CD14-positive monocyte (primary cell): Measurements from ENCODE around the gene LGALSL. TPM values are rescaled to one million over a fixed set of nuclear protein-coding genes. Genes with fewer than 3 reads are reported as not detected.

Experiments used
- DNase-seq, 3 donors: peaks; one replicate each; pipeline ENCODE4 v3.0.0-alpha.2; 2011 to 2022
- H2AFZ ChIP-seq: 2 replicates; pipeline ENCODE4 v1.6.0; 2012; ENCODE audit warnings: mild to moderate bottlenecking, low read depth, low read length, inconsistent platforms; ENCODE audit not compliant: insufficient read depth, poor library complexity, severe bottlenecking
- H3K27ac ChIP-seq, 2 donors: 1 replicate in 1 of 2; 2 replicates in 1 of 2; pipeline ENCODE4 v1.5.1; 2012 to 2013; ENCODE audit warnings: low read length in 2 of 2, control low read depth in 1 of 2, inconsistent platforms in 1 of 2, low read depth in 1 of 2, mild to moderate bottlenecking in 1 of 2
- H3K27me3 ChIP-seq, 2 donors: one replicate each; pipeline versions ENCODE4 v1.6.0 to v1.6.1; 2011 to 2013; ENCODE audit warnings: low read length in 2 of 2; ENCODE audit not compliant: control insufficient read depth in 2 of 2, insufficient read depth in 2 of 2
- H3K36me3 ChIP-seq, 2 donors: replicated peaks in 1 of 2; 1 replicate in 1 of 2; 2 replicates in 1 of 2; pipeline versions ENCODE4 v1.5.1 to v1.6.1; 2012 to 2013; ENCODE audit warnings: low read length in 2 of 2, control low read depth in 1 of 2, inconsistent platforms in 1 of 2, mild to moderate bottlenecking in 1 of 2; ENCODE audit not compliant: insufficient read depth in 2 of 2, control insufficient read depth in 1 of 2
- H3K4me1 ChIP-seq, 2 donors: 1 replicate in 1 of 2; 2 replicates in 1 of 2; pipeline versions ENCODE4 v1.5.1 to v1.6.1; 2012 to 2013; ENCODE audit warnings: low read length in 2 of 2, control low read depth in 1 of 2, inconsistent platforms in 1 of 2, mild to moderate bottlenecking in 1 of 2, moderate library complexity in 1 of 2; ENCODE audit not compliant: insufficient read depth in 2 of 2, control insufficient read depth in 1 of 2
- H3K4me2 ChIP-seq: replicated peaks from 2 replicates; pipeline ENCODE3; 2012; ENCODE audit warnings: low read length, moderate library complexity, mild to moderate bottlenecking; ENCODE audit not compliant: poor library complexity, severe bottlenecking; ENCODE audit errors: extremely low read depth
- H3K4me3 ChIP-seq, 3 experiments: fragments of 200-600 bp in 1 of 3; sonication (generic) in 1 of 3; replicated peaks in 1 of 3; 1 replicate in 2 of 3; 2 replicates in 1 of 3; pipeline ENCODE4 v1.5.1; 2011 to 2013; ENCODE audit warnings: low read length in 3 of 3, mild to moderate bottlenecking in 3 of 3, control low read depth in 2 of 3, low read depth in 2 of 3, inconsistent platforms in 1 of 3, moderate library complexity in 1 of 3
- H3K79me2 ChIP-seq: 2 replicates; pipeline ENCODE4 v1.6.0; 2012; ENCODE audit warnings: mild to moderate bottlenecking, control low read depth, inconsistent platforms, low read length, moderate library complexity; ENCODE audit not compliant: insufficient read depth
- H3K9ac ChIP-seq: 2 replicates; pipeline ENCODE4 v1.6.0; 2017; ENCODE audit warnings: low read length, mild to moderate bottlenecking; ENCODE audit not compliant: insufficient read depth, poor library complexity, severe bottlenecking
- H3K9me3 ChIP-seq, 2 donors: replicated peaks in 1 of 2; 1 replicate in 1 of 2; 2 replicates in 1 of 2; pipeline versions ENCODE4 v1.5.1 to v1.6.1; 2012 to 2013; ENCODE audit warnings: low read length in 2 of 2, control low read depth in 1 of 2; ENCODE audit not compliant: control insufficient read depth in 1 of 2, insufficient read depth in 1 of 2
- H4K20me1 ChIP-seq: 2 replicates; pipeline ENCODE4 v1.6.0; 2012; ENCODE audit warnings: mild to moderate bottlenecking, low read length, control low read depth, moderate library complexity; ENCODE audit not compliant: insufficient read depth
- H3K27ac Mint-ChIP-seq, 7 donors: one replicate each; pipeline ENCODE4 v1.8.0; 2020; ENCODE audit warnings: mild to moderate bottlenecking in 7 of 7, mixed read lengths in 7 of 7, moderate library complexity in 6 of 7, inconsistent platforms in 2 of 7
- H3K27me3 Mint-ChIP-seq, 3 donors: one replicate each; pipeline ENCODE4 v1.8.0; 2021 to 2022; ENCODE audit warnings: low read depth in 3 of 3, mild to moderate bottlenecking in 3 of 3, mixed read lengths in 3 of 3, moderate library complexity in 3 of 3, inconsistent platforms in 1 of 3
- H3K36me3 Mint-ChIP-seq, 2 donors: one replicate each; pipeline ENCODE4 v1.8.0; 2020; ENCODE audit warnings: mixed read lengths in 2 of 2, inconsistent platforms in 1 of 2, mild to moderate bottlenecking in 1 of 2
- H3K4me1 Mint-ChIP-seq: one replicate; pipeline ENCODE4 v1.8.0; 2020; ENCODE audit warnings: mild to moderate bottlenecking, mixed read lengths
- H3K4me3 Mint-ChIP-seq, 2 donors: one replicate each; pipeline ENCODE4 v1.8.0; 2020; ENCODE audit warnings: mild to moderate bottlenecking in 2 of 2, mixed read lengths in 2 of 2, moderate library complexity in 1 of 2
- H3K9me3 Mint-ChIP-seq, 7 donors: one replicate each; pipeline ENCODE4 v1.8.0; 2020 to 2022; ENCODE audit warnings: mixed read lengths in 7 of 7, mild to moderate bottlenecking in 6 of 7, moderate library complexity in 6 of 7, inconsistent platforms in 2 of 7
- WGBS: methylation state at CpG from one replicate; pipeline ENCODE4 v1.1.5; 2013; ENCODE audit warnings: missing lambda C conversion rate; ENCODE audit not compliant: insufficient coverage; 5-methylcytosine and 5-hydroxymethylcytosine counted together
- intact Hi-C, 2 donors: fragments of 100-400 bp; cut with micrococcal nuclease; formaldehyde crosslinking; loops; one replicate each; pipeline versions ENCODE4 v1.15.0 to v1.15.1; 2023
- polyA plus RNA-seq, 3 donors: library from polyadenylated mRNA; depleted of rRNA in 1 of 3; unstranded in 2 of 3; stranded (reverse) in 1 of 3; fragments of 300-500 nt in 2 of 3; fragments of >200 nt in 1 of 3; fragmentation: Illumina TruSeq in 2 of 3; gene quantifications; 1 replicate in 2 of 3; 2 replicates in 1 of 3; pipeline ENCODE4 v1.2.3, GENCODE V29; 2012 to 2021
- TF ChIP-seq, protein P1 (sequence below): fragments of 200-600 bp; IDR thresholded peaks from one replicate; pipeline ENCODE4 v1.8.0; 2022; ENCODE audit warnings: antibody characterized with exemption, mild to moderate bottlenecking

The LGALSL gene
- polyA plus RNA-seq, 3 donors, result 0.04 to 0.30 (median 0.22) TPM

- H3K36me3 ChIP-seq, result no peaks in the 10 kb centered on the region
- H3K27ac ChIP-seq, result no peak overlapping the region
- no peak for DNase-seq
- H3K4me1 Mint-ChIP-seq, result peaks cover 10% of the 10 kb centered on the region
- H3K4me1 ChIP-seq, result peaks cover 0 to 3% of the 10 kb centered on the region in 2 donors
- H3K36me3 Mint-ChIP-seq, result no peaks in the 10 kb centered on the region
- no peak overlapping the region for H3K4me3 Mint-ChIP-seq
- no peak overlapping the region for H3K9ac ChIP-seq
- H3K27me3 ChIP-seq, result no peaks in the 10 kb centered on the region
- no peak overlapping the region for H3K4me2 ChIP-seq
- no peaks in the 10 kb centered on the region for H4K20me1 ChIP-seq
- no peak overlapping the region for H2AFZ ChIP-seq
- H3K79me2 ChIP-seq, result no peaks in the 10 kb centered on the region
- peak overlapping the region in 1 of 7 donors; percentile 69 for H3K27ac Mint-ChIP-seq
- intact Hi-C loops, result no loop called here
- no peaks in the 10 kb centered on the region for H3K9me3 ChIP-seq
- WGBS, result 83% methylated on average over 1 of the region's 3 CpGs
- TF ChIP-seq, protein P1, sequence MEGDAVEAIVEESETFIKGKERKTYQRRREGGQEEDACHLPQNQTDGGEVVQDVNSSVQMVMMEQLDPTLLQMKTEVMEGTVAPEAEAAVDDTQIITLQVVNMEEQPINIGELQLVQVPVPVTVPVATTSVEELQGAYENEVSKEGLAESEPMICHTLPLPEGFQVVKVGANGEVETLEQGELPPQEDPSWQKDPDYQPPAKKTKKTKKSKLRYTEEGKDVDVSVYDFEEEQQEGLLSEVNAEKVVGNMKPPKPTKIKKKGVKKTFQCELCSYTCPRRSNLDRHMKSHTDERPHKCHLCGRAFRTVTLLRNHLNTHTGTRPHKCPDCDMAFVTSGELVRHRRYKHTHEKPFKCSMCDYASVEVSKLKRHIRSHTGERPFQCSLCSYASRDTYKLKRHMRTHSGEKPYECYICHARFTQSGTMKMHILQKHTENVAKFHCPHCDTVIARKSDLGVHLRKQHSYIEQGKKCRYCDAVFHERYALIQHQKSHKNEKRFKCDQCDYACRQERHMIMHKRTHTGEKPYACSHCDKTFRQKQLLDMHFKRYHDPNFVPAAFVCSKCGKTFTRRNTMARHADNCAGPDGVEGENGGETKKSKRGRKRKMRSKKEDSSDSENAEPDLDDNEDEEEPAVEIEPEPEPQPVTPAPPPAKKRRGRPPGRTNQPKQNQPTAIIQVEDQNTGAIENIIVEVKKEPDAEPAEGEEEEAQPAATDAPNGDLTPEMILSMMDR, result no peak
- no peak overlapping the region for H3K4me3 ChIP-seq
- H3K27me3 Mint-ChIP-seq, result peaks cover under 1 to 3% (median 1%) of the 10 kb centered on the region in 3 donors
- H3K9me3 Mint-ChIP-seq, result peaks cover 0 to 6% (median 2%) of the 10 kb centered on the region in 7 donors
These were observed 29.5 kb upstream of the LGALSL start for GRCh38 chr2:64424416-64424987.

DNA sequence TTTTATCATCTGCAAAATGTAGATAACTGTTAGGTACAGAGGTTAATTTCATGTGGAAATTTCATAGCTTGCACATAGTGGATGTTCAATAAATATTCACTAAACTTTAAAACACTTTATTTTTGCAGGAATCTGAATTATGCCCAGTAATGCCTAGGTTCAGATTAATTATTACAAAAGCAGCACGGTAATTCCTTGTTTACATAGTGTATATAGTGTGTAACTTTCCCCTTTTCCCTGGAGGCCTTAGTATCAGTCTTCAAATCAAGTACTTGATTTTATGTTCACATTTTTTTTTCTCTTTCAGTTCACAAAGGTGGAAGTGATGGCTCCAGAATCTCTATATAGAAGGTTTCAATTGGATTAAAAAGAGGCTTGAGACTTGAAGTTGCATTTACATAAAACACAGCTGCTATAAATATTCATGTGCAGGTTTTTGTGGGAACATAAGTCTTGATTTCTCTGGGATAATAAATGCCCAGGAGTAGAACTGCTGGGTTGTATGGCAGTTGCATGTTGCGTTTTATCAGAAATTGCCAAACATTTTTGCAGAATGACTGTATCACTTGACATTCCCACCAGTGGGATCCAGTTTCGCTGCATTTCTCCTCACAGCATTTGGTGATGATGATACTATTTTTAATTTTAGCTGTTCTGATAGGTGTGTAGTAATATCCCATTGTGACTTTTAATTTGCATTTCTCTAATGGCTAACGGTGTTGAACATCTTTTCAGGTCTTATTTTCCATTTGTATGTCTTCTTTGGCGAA is 27.6 kb upstream of the LGALSL start:
- H4K20me1 ChIP-seq, result no peaks in the 10 kb centered on the region
- Mint-ChIP-seq H3K4me1 (peaks cover 10% of the 10 kb centered on the region), H3K9me3 (peaks cover 0 to 6% (median 2%) of the 10 kb centered on the region in 7 donors), H3K36me3 (no peaks in the 10 kb centered on the region), H3K27me3 (peaks cover 2 to 3% (median 3%) of the 10 kb centered on the region in 3 donors), H3K27ac (no peak overlapping the region), H3K4me3 (no peak overlapping the region)
- H3K9ac ChIP-seq, result no peak overlapping the region
- no CpG with 5 or more reads among the region's 5 CpGs for WGBS
- H3K9me3 ChIP-seq, result no peaks in the 10 kb centered on the region
- no peaks in the 10 kb centered on the region for H3K36me3 ChIP-seq
- no peaks in the 10 kb centered on the region for H3K79me2 ChIP-seq
- no peak for DNase-seq
- H3K4me3 ChIP-seq, result no peak overlapping the region
- TF ChIP-seq, protein P1, result no peak
- peaks cover 0 to 3% of the 10 kb centered on the region in 2 donors for H3K4me1 ChIP-seq
- H3K4me2 ChIP-seq, result no peak overlapping the region
- intact Hi-C loops, result no loop called here
- no peak overlapping the region for H2AFZ ChIP-seq
- H3K27ac ChIP-seq, result no peak overlapping the region
- no peaks in the 10 kb centered on the region for H3K27me3 ChIP-seq
